H9 (cell line): ENCODE data around the gene SH3BP5. TPM values are rescaled to one million over a fixed set of nuclear protein-coding genes. Genes with fewer than 3 reads are reported as not detected.

ENCODE experiments used
- DNase-seq: peaks from one replicate; pipeline ENCODE4 v3.0.0-alpha.2; 2017
- H2AFZ ChIP-seq: one replicate; pipeline ENCODE4 v1.6.1; 2013; ENCODE audit warnings: mild to moderate bottlenecking, low read length, control low read depth, moderate library complexity
- H2AK5ac ChIP-seq: 2 replicates; pipeline ENCODE4 v1.6.1; 2013; ENCODE audit warnings: low read length, control low read depth, mixed read lengths; ENCODE audit not compliant: insufficient read length
- H2BK120ac ChIP-seq: one replicate; pipeline ENCODE4 v1.6.1; 2013; ENCODE audit warnings: low read depth, mild to moderate bottlenecking, low read length, control low read depth, inconsistent platforms; ENCODE audit not compliant: poor library complexity, severe bottlenecking
- H2BK12ac ChIP-seq: 2 replicates; pipeline ENCODE4 v1.6.1; 2013; ENCODE audit warnings: low read length, control low read depth, mixed read lengths, low read depth; ENCODE audit not compliant: insufficient read length
- H2BK15ac ChIP-seq: 2 replicates; pipeline ENCODE4 v1.6.1; 2013; ENCODE audit warnings: low read depth, low read length, control low read depth
- H2BK20ac ChIP-seq: one replicate; pipeline ENCODE4 v1.6.1; 2013; ENCODE audit warnings: low read depth, mild to moderate bottlenecking, low read length, control low read depth, inconsistent platforms; ENCODE audit not compliant: poor library complexity, severe bottlenecking
- H2BK5ac ChIP-seq: 2 replicates; pipeline ENCODE4 v1.6.1; 2013; ENCODE audit warnings: low read length, control low read depth, mixed read lengths; ENCODE audit not compliant: insufficient read length
- H3K14ac ChIP-seq: 2 replicates; pipeline ENCODE4 v1.6.1; 2013; ENCODE audit warnings: low read length, control low read depth; ENCODE audit not compliant: insufficient read depth
- H3K18ac ChIP-seq: 2 replicates; pipeline ENCODE4 v1.6.1; 2013; ENCODE audit warnings: low read depth, mild to moderate bottlenecking, mixed read lengths, low read length, control low read depth; ENCODE audit not compliant: insufficient read length
- H3K23ac ChIP-seq: 2 replicates; pipeline ENCODE4 v1.6.1; 2013; ENCODE audit warnings: low read length, control low read depth, mixed read lengths, low read depth; ENCODE audit not compliant: insufficient read length
- H3K23me2 ChIP-seq: 2 replicates; pipeline ENCODE4 v1.6.1; 2013; ENCODE audit warnings: low read depth, mild to moderate bottlenecking, mixed read lengths, low read length, control low read depth; ENCODE audit not compliant: insufficient read length, poor library complexity, severe bottlenecking
- H3K27ac ChIP-seq: 2 replicates; pipeline ENCODE4 v1.5.1; 2013; ENCODE audit warnings: low read length, control low read depth, mixed read lengths, low read depth; ENCODE audit not compliant: insufficient read length
- H3K27me3 ChIP-seq: 2 replicates; pipeline ENCODE4 v1.6.1; 2013; ENCODE audit warnings: low read length, control low read depth, inconsistent platforms; ENCODE audit not compliant: insufficient read depth
- H3K4ac ChIP-seq: 2 replicates; pipeline ENCODE4 v1.6.1; 2013; ENCODE audit warnings: low read depth, mild to moderate bottlenecking, control low read depth, inconsistent platforms, low read length, moderate library complexity
- H3K4me1 ChIP-seq: 2 replicates; pipeline ENCODE4 v1.6.1; 2013; ENCODE audit warnings: low read length, control low read depth, inconsistent platforms; ENCODE audit not compliant: insufficient read depth
- H3K4me2 ChIP-seq: 2 replicates; pipeline ENCODE4 v1.6.1; 2013; ENCODE audit warnings: low read length, control low read depth, mixed read lengths; ENCODE audit not compliant: insufficient read length, insufficient read depth
- H3K56ac ChIP-seq: 2 replicates; pipeline ENCODE4 v1.6.1; 2013; ENCODE audit warnings: low read depth, mild to moderate bottlenecking, mixed read lengths, low read length, control low read depth; ENCODE audit not compliant: insufficient read length
- H3K79me1 ChIP-seq: 2 replicates; pipeline ENCODE4 v1.6.1; 2013; ENCODE audit warnings: low read depth, mild to moderate bottlenecking, moderate library complexity, low read length, control low read depth, inconsistent platforms; ENCODE audit not compliant: insufficient read depth, poor library complexity, severe bottlenecking
- H3K79me2 ChIP-seq: 2 replicates; pipeline ENCODE4 v1.6.1; 2013; ENCODE audit warnings: low read length, control low read depth, inconsistent platforms; ENCODE audit not compliant: insufficient read depth
- H3K9ac ChIP-seq: 2 replicates; pipeline ENCODE4 v1.6.1; 2013; ENCODE audit warnings: low read length, control low read depth, mixed read lengths; ENCODE audit not compliant: insufficient read length; ENCODE audit errors: extremely low read depth
- H3K9me3 ChIP-seq: one replicate; pipeline ENCODE4 v1.6.1; 2013; ENCODE audit warnings: low read depth, low read length, inconsistent platforms; ENCODE audit not compliant: control insufficient read depth
- H3T11ph ChIP-seq: one replicate; pipeline ENCODE4 v1.6.1; 2013; ENCODE audit warnings: mild to moderate bottlenecking, low read length, control low read depth, inconsistent platforms
- H4K20me1 ChIP-seq: one replicate; pipeline ENCODE4 v1.6.1; 2013; ENCODE audit not compliant: control insufficient read depth, insufficient read length, insufficient read depth
- H4K5ac ChIP-seq: 2 replicates; pipeline ENCODE4 v1.6.1; 2013; ENCODE audit warnings: low read depth, mild to moderate bottlenecking, mixed read lengths, low read length, control low read depth; ENCODE audit not compliant: insufficient read length
- H4K8ac ChIP-seq: replicated peaks from 2 replicates; pipeline ENCODE4 v1.6.1; 2013; ENCODE audit warnings: low read length, control low read depth, mixed read lengths, low read depth; ENCODE audit not compliant: insufficient read length
- H4K91ac ChIP-seq: 2 replicates; pipeline ENCODE4 v1.6.1; 2013; ENCODE audit warnings: low read depth, mild to moderate bottlenecking, moderate library complexity, mixed read lengths, low read length, control low read depth; ENCODE audit not compliant: insufficient read length
- H3K27ac Mint-ChIP-seq, 3 experiments: 2 replicates in 2 of 3; 3 replicates in 1 of 3; pipeline ENCODE4 v1.8.0; 2020 to 2021; ENCODE audit warnings: mixed read lengths in 3 of 3, mild to moderate bottlenecking in 1 of 3, moderate library complexity in 1 of 3
- H3K27me3 Mint-ChIP-seq: 2 replicates; pipeline ENCODE4 v1.8.0; 2021; ENCODE audit warnings: low read depth, mild to moderate bottlenecking, moderate library complexity, mixed read lengths
- H3K36me3 Mint-ChIP-seq, 3 experiments: 2 replicates in 2 of 3; 3 replicates in 1 of 3; pipeline ENCODE4 v1.8.0; 2020 to 2021; ENCODE audit warnings: low read depth in 3 of 3, mixed read lengths in 3 of 3; ENCODE audit not compliant: insufficient read depth in 1 of 3
- H3K4me1 Mint-ChIP-seq, 2 experiments: 2 replicates each; pipeline ENCODE4 v1.8.0; 2020; ENCODE audit warnings: mixed read lengths in 2 of 2
- H3K4me3 Mint-ChIP-seq, 2 experiments: 2 replicates in 1 of 2; 3 replicates in 1 of 2; pipeline ENCODE4 v1.8.0; 2020 to 2021; ENCODE audit warnings: mild to moderate bottlenecking in 2 of 2, mixed read lengths in 2 of 2, moderate library complexity in 1 of 2
- H3K9me3 Mint-ChIP-seq, 2 experiments: 2 replicates in 1 of 2; 3 replicates in 1 of 2; pipeline ENCODE4 v1.8.0; 2020; ENCODE audit warnings: mild to moderate bottlenecking in 2 of 2, mixed read lengths in 2 of 2, moderate library complexity in 1 of 2
- CTCF ChIP-seq: fragments of 200-600 bp; sonication (generic); conservative IDR thresholded peaks from 3 replicates; pipeline ENCODE4 v1.8.0; 2021; ENCODE audit warnings: antibody characterized with exemption, mild to moderate bottlenecking
- WGBS: extraction: QIAGEN DNeasy Blood & Tissue Kit; methylation state at CpG from one replicate; pipeline ENCODE4 v1.1.7; 2013; ENCODE audit warnings: missing lambda C conversion rate, low lambda C conversion rate, mixed read lengths; ENCODE audit not compliant: insufficient read length; ENCODE audit errors: extremely low coverage; 5-methylcytosine and 5-hydroxymethylcytosine counted together
- total RNA-seq: library from RNA; stranded (reverse); gene quantifications from 2 replicates; pipeline ENCODE4 v1.2.1, GENCODE V29; 2021

SH3BP5 gene
- total RNA-seq, 1 experiment from 2014 or later, result 6.8 TPM

- DNase-seq, result peak; percentile 67
- TF ChIP-seq CTCF, result no peak
- Histone ChIP-seq H3K4me2 (no peak overlapping the region), H3K23me2 (no peaks in the 10 kb centered on the region), H3K9ac (no peak overlapping the region), H3K9me3 (no peaks in the 10 kb centered on the region), H2AK5ac (no peak overlapping the region), H4K91ac (no peak overlapping the region), H3K4me1 (no peaks in the 10 kb centered on the region), H3K79me1 (no peaks in the 10 kb centered on the region), H2BK12ac (no peak overlapping the region), H2BK20ac (no peak overlapping the region), H3K27me3 (no peaks in the 10 kb centered on the region), H4K8ac (no peak overlapping the region), H4K5ac (no peak overlapping the region), H4K20me1 (no peaks in the 10 kb centered on the region), H3K14ac (no peak overlapping the region), H2BK15ac (no peak overlapping the region), H3K4ac (no peak overlapping the region), H2BK120ac (no peak overlapping the region), H3K56ac (no peak overlapping the region), H3K23ac (no peak overlapping the region), H3K27ac (no peak overlapping the region), H2BK5ac (no peak overlapping the region), H3K18ac (no peak overlapping the region), H3T11ph (no peak overlapping the region), H2AFZ (no peak overlapping the region), H3K79me2 (no peaks in the 10 kb centered on the region)
- no peaks in the 10 kb centered on the region for H3K36me3 Mint-ChIP-seq
- WGBS, result no CpG with 5 or more reads among the region's 29 CpGs
- H3K9me3 Mint-ChIP-seq, result no peaks in the 10 kb centered on the region
- H3K27ac Mint-ChIP-seq, result peak overlapping the region in 1 of 3 experiments; percentile 22; a peak in 2 of 7 replicates
- H3K4me1 Mint-ChIP-seq, result peaks cover 3 to 11% of the 10 kb centered on the region in 2 experiments; a peak in 3 of 4 replicates
- no peak overlapping the region for H3K4me3 Mint-ChIP-seq
- no peaks in the 10 kb centered on the region for H3K27me3 Mint-ChIP-seq
These were observed 63.0 kb downstream of the SH3BP5 start for GRCh38 chr3:15269091-15269989.
